ENCODE data around the gene ATP2A3.
A peak's percentile ranks its signal among the peaks of the same experiment; 100 is the strongest.

Gene ATP2A3

GRCh38 chr17:3982541-3983017, 18.3 kb upstream of the ATP2A3 start:
- ATAC-seq: no peak
- H3K36me3 Mint-ChIP-seq: no peaks in the 10 kb centered on the region
- H3K27ac Mint-ChIP-seq: no peak overlapping the region

DNA sequence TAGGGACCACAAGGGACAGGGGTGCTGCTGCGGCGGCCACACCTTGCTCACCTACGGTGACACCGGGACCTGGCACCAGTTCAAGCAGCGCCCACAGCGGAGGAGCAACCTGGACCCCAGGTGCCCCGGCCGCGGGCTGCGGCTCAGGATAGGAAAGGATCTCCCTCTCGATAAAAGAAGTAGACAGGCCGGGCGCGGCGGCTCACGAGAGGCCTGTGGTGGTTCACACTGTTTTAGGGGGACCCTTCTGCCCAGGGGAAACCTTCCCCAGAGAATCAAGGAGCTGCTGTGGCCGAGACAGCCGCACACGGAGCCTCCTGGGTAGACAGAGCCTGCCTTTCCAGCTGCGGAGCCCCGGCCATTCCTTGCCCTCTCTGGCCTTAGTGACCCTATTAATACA, 17.9 kb upstream of the ATP2A3 start:
- H3K4me1 Mint-ChIP-seq: peaks cover 6% of the 10 kb centered on the region
- ATAC-seq (no peak), DNase-seq (ENCODE audit: low spot score in 2 of 2) (no peak)
- peak overlapping the region; percentile 43 for H3K27ac Mint-ChIP-seq
- no peaks in the 10 kb centered on the region for H3K9me3 Mint-ChIP-seq
- H3K4me3 Mint-ChIP-seq: no peak overlapping the region
- no peaks in the 10 kb centered on the region for H3K36me3 Mint-ChIP-seq

More at GRCh38 chr17:3982541-3983017, 18.3 kb upstream of the ATP2A3 start:
- Mint-ChIP-seq H3K4me3 (no peak overlapping the region), H3K4me1 (peaks cover 6% of the 10 kb centered on the region), H3K9me3 (no peaks in the 10 kb centered on the region)
- no peak for DNase-seq (ENCODE audit: low spot score in 2 of 2)

- DNase-seq (ENCODE audit: low spot score in 2 of 2) (no peak), ATAC-seq (no peak)
- H3K36me3 Mint-ChIP-seq: no peaks in the 10 kb centered on the region
- H3K27ac Mint-ChIP-seq: peak overlapping the region; percentile 43
- H3K9me3 Mint-ChIP-seq: no peaks in the 10 kb centered on the region
- peaks cover 6% of the 10 kb centered on the region for H3K4me1 Mint-ChIP-seq
- no peak overlapping the region for H3K4me3 Mint-ChIP-seq
Observed at GRCh38 chr17:3981455-3981854, 17.2 kb upstream of the ATP2A3 start.

DNA sequence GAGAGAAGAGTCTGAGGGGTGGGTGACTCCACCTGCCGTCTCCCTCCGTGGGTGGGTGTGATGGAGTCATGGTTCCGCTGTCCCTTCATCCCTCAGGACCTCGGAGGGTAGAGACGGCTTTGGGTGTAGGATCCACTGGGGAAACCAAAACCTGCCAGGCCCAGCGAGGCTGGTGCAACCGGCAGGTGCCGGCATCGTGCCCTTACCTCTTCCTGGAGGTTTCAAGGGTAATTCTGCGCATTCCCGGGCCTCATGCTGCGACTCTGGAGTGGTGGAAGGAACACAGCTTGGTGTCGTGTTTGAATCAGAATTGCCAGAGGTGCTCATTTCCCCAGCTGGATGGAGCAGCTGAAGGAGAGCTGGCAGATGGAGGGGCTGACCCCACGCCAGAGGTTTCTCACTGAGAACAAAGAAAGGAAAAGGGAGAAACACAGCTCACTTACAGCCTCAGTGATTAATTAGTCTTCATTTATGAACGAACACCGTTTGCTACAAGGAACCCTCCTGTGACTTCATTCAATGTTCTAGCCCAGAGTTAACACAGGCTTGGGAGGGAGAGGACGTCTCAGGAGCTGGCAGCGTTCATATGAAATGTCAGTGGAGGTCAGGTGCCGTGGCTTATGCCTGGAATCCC, 16.3 kb upstream of the ATP2A3 start:
- no peak for DNase-seq (ENCODE audit: low spot score in 2 of 2)
- Mint-ChIP-seq H3K9me3 (no peaks in the 10 kb centered on the region), H3K4me1 (peaks cover 6% of the 10 kb centered on the region), H3K36me3 (no peaks in the 10 kb centered on the region), H3K27ac (no peak overlapping the region), H3K4me3 (no peak overlapping the region)
- ATAC-seq: no peak

GRCh38 chr17:3979290-3979611, 15.0 kb upstream of the ATP2A3 start:
- peaks cover 5% of the 10 kb centered on the region for H3K9me3 Mint-ChIP-seq
- no peak for DNase-seq (ENCODE audit: low spot score in 2 of 2)
- no peak for ATAC-seq
- no peaks in the 10 kb centered on the region for H3K36me3 Mint-ChIP-seq
- no peak overlapping the region for H3K4me3 Mint-ChIP-seq
- peak overlapping the region; percentile 41 for H3K27ac Mint-ChIP-seq
- H3K4me1 Mint-ChIP-seq: peaks cover 12% of the 10 kb centered on the region

GRCh38 chr17:3978421-3979289, 14.4 kb upstream of the ATP2A3 start:
- Mint-ChIP-seq H3K4me1 (peaks cover 9% of the 10 kb centered on the region), H3K27ac (peak overlapping the region; percentile 41), H3K4me3 (no peak overlapping the region), H3K9me3 (peaks cover 5% of the 10 kb centered on the region), H3K36me3 (no peaks in the 10 kb centered on the region)
- DNase-seq (ENCODE audit: low spot score in 2 of 2): no peak
- ATAC-seq: no peak

DNA sequence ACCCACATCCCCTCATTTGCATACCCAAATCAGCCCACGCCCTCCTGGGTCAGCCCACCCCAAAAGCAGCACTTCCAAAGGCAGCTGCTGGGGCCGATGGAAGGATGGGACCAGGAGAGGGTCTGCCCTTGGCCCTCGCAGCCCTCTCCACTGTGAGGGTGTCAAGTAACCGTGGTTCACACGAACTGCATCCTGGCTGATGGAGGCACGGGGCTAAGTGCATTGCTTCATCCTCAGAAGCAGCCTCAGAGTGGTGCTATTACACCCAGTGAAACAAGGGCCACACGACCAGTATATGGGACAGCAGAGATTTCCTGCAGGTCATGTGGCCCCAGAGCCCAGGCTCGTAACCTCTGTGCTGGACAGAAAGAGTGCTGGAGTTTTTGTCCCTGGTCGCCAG, 13.2 kb upstream of the ATP2A3 start:
- H3K9me3 Mint-ChIP-seq: peaks cover 5% of the 10 kb centered on the region
- no peak overlapping the region for H3K27ac Mint-ChIP-seq
- H3K36me3 Mint-ChIP-seq: no peaks in the 10 kb centered on the region
- H3K4me3 Mint-ChIP-seq: no peak overlapping the region
- ATAC-seq: no peak
- H3K4me1 Mint-ChIP-seq: peaks cover 17% of the 10 kb centered on the region
- DNase-seq (ENCODE audit: low spot score in 2 of 2): no peak

DNA sequence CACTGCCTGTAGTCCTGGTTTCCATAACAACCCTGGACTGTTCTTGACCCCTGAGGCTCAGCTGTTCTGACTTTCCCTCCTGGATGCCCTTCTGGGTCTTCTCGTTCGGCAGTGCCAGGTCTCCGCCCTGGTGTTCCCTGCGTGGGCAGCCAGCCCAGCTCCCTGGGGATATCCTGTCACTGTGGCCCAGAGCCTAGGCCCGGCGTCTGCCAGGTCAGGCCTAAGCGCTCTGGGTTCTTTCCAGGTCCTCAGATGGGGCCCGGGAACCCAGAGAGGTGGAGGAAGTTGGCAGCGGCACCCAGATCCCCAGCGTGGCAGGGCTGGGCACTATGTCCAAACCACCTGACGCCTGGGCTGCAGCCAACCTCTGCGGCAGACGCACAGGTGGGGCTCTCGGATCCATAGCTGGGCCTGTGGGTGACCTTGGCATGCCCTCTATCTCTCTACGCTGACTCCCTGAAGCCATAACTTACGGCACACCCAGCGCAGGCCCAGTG, 12.5 kb upstream of the ATP2A3 start:
- no peak for DNase-seq (ENCODE audit: low spot score in 2 of 2)
- no peak for ATAC-seq
- H3K4me3 Mint-ChIP-seq: no peak overlapping the region
- peaks cover 22% of the 10 kb centered on the region for H3K4me1 Mint-ChIP-seq
- H3K9me3 Mint-ChIP-seq: peaks cover 5% of the 10 kb centered on the region
- no peak overlapping the region for H3K27ac Mint-ChIP-seq
- no peaks in the 10 kb centered on the region for H3K36me3 Mint-ChIP-seq

GRCh38 chr17:3974980-3975379, 10.7 kb upstream of the ATP2A3 start:
- H3K27ac Mint-ChIP-seq: no peak overlapping the region
- H3K9me3 Mint-ChIP-seq: peaks cover 5% of the 10 kb centered on the region

GRCh38 chr17:3974138-3974687, 10.0 kb upstream of the ATP2A3 start:
- H3K9me3 Mint-ChIP-seq: peaks cover 5% of the 10 kb centered on the region
- H3K4me1 Mint-ChIP-seq: peaks cover 22% of the 10 kb centered on the region
- ATAC-seq (no peak), DNase-seq (ENCODE audit: low spot score in 2 of 2) (no peak)
- H3K4me3 Mint-ChIP-seq: no peak overlapping the region
- no peaks in the 10 kb centered on the region for H3K36me3 Mint-ChIP-seq
- no peak overlapping the region for H3K27ac Mint-ChIP-seq

More at GRCh38 chr17:3974980-3975379, 10.7 kb upstream of the ATP2A3 start:
- ATAC-seq (no peak), DNase-seq (ENCODE audit: low spot score in 2 of 2) (no peak)
- H3K4me3 Mint-ChIP-seq: no peak overlapping the region
- peaks cover 22% of the 10 kb centered on the region for H3K4me1 Mint-ChIP-seq
- no peaks in the 10 kb centered on the region for H3K36me3 Mint-ChIP-seq

- no peak overlapping the region for H3K27ac Mint-ChIP-seq
- H3K4me3 Mint-ChIP-seq: peak overlapping the region; percentile 63
Observed at GRCh38 chr17:3973495-3974137, 9.4 kb upstream of the ATP2A3 start.

DNA sequence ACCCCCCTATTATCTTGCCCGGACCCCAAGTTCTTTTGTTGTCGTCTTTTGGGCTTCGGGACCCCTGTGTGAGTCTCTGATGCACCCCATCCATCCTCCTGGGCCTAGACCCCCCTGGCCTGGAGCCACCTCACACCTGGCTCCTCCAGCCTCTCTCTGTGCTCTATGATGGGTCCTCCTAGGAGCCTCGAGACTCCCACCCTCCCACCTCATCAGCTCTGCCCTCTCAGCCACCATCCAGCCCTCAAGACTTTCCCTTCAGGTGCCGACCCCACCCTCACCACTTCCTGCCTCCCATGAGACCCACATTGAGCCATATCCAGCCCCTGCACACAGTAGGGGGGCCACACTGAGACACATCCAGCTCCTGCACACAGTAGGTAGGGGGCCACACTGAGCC, 8.7 kb upstream of the ATP2A3 start:
- peaks cover 5% of the 10 kb centered on the region for H3K9me3 Mint-ChIP-seq
- no peaks in the 10 kb centered on the region for H3K36me3 Mint-ChIP-seq
- DNase-seq (ENCODE audit: low spot score in 2 of 2) (no peak), ATAC-seq (no peak)
- H3K4me1 Mint-ChIP-seq: peaks cover 22% of the 10 kb centered on the region
- H3K4me3 Mint-ChIP-seq: peak overlapping the region; percentile 63
- peak overlapping the region; percentile 87 for H3K27ac Mint-ChIP-seq

More at GRCh38 chr17:3973495-3974137, 9.4 kb upstream of the ATP2A3 start:
- Mint-ChIP-seq H3K9me3 (peaks cover 5% of the 10 kb centered on the region), H3K36me3 (no peaks in the 10 kb centered on the region), H3K4me1 (peaks cover 22% of the 10 kb centered on the region)
- ATAC-seq (no peak), DNase-seq (ENCODE audit: low spot score in 2 of 2) (no peak)

- H3K4me3 Mint-ChIP-seq: peak overlapping the region; percentile 63
- H3K9me3 Mint-ChIP-seq: peaks cover 5% of the 10 kb centered on the region
- no peaks in the 10 kb centered on the region for H3K36me3 Mint-ChIP-seq
- DNase-seq (ENCODE audit: low spot score in 2 of 2) (no peak), ATAC-seq (peak; percentile 36)
- H3K27ac Mint-ChIP-seq: peak overlapping the region; percentile 87
- peaks cover 22% of the 10 kb centered on the region for H3K4me1 Mint-ChIP-seq
Observed at GRCh38 chr17:3972281-3972731, 8.1 kb upstream of the ATP2A3 start.

DNA sequence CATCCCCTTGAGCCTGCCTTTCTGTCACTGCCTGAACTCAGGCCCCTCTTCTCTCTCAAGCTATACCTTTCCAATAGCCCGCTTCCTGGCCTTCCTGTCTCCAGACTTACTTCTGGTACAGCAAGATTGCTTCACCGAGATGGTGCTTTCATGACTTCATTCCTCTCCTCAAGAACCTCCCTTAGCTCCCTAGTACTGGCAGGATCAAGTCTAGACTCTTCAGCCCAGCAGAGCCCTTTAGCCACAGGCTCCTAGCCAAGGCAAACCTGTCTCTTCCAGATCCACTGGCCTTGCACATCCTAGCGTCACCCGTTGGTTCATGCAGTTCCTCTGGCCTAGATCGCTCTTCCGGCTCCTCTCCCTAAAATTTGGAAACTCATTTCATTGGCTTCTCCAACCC, 6.4 kb upstream of the ATP2A3 start:
- Mint-ChIP-seq H3K36me3 (no peaks in the 10 kb centered on the region), H3K27ac (no peak overlapping the region), H3K9me3 (peaks cover 5% of the 10 kb centered on the region)

DNA sequence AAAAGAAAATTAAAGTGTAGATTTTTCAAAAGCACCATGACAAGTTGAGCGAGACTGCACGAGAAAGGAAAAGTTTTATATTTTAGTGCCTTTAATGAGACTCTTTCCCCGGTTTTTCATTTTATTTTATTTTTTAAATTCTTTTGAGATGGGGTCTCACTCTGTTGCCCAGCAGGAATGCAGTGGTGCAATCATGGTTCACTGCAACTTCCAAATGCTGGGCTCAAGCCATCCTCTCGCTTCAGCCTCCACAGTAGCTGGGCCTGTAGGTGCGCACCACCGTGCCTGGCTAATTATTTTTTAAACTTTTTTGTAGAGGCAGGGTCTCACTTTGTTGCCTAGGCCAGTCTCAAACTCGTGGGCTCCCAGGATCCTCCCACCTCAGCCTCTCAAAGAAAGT, 5.7 kb upstream of the ATP2A3 start:
- no peak for DNase-seq (ENCODE audit: low spot score in 2 of 2)
- Mint-ChIP-seq H3K9me3 (peaks cover 5% of the 10 kb centered on the region), H3K4me3 (no peak overlapping the region), H3K36me3 (no peaks in the 10 kb centered on the region), H3K4me1 (peaks cover 37% of the 10 kb centered on the region), H3K27ac (no peak overlapping the region)
- no peak for ATAC-seq

More for the DNA sequence above, 6.4 kb upstream of the ATP2A3 start:
- no peak overlapping the region for H3K4me3 Mint-ChIP-seq
- H3K4me1 Mint-ChIP-seq: peaks cover 30% of the 10 kb centered on the region
- ATAC-seq (no peak), DNase-seq (ENCODE audit: low spot score in 2 of 2) (no peak)
